ENCODE measurements around the gene SRL.

DNA sequence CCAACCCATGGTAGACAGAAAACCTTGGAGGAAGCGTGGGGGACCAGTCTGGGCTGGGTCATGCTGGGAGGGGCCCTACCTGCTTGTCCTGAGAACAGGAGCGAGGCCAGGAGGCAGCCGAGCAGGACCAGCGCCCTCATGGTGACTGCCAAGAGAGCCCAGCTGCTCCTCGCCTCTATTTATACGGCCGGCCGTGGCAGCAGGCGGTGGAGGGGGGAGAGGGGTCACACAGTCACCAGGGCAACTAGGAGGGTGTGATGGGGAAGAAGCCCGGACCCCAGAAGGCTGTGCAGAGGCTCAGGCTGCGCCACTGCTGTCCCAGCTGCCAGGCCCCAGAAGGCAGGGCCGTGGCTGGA lies at the start of gene SRL:
- no peak for TF ChIP-seq TAF1 (IDR thresholded peaks at IDR 0.05; ENCODE audit: low read depth)
- TF ChIP-seq, protein P1, sequence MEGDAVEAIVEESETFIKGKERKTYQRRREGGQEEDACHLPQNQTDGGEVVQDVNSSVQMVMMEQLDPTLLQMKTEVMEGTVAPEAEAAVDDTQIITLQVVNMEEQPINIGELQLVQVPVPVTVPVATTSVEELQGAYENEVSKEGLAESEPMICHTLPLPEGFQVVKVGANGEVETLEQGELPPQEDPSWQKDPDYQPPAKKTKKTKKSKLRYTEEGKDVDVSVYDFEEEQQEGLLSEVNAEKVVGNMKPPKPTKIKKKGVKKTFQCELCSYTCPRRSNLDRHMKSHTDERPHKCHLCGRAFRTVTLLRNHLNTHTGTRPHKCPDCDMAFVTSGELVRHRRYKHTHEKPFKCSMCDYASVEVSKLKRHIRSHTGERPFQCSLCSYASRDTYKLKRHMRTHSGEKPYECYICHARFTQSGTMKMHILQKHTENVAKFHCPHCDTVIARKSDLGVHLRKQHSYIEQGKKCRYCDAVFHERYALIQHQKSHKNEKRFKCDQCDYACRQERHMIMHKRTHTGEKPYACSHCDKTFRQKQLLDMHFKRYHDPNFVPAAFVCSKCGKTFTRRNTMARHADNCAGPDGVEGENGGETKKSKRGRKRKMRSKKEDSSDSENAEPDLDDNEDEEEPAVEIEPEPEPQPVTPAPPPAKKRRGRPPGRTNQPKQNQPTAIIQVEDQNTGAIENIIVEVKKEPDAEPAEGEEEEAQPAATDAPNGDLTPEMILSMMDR (IDR thresholded peaks at IDR 0.05; ENCODE audit: poor library complexity, severe bottlenecking): no peak
- TF ChIP-seq EZH2 (IDR thresholded peaks at IDR 0.05; ENCODE audit: borderline replicate concordance, insufficient read depth, low read length, poor library complexity, severe bottlenecking): no peak
- TF ChIP-seq MXI1 (conservative IDR thresholded peaks at IDR 0.05; ENCODE audit: poor library complexity, severe bottlenecking): no peak
